GM12878 (cell line): ENCODE measurements around the gene TPGS2. TPM values are rescaled to one million over a fixed set of nuclear protein-coding genes. Genes with fewer than 3 reads are reported as not detected.
"Not testable (repeated sequence)": the region's sequence is repeated elsewhere in the genome, so short reads cannot be mapped to it uniquely, and the experiment has no call there.

Source experiments
- ATAC-seq: fragments of 200-7000 bp; cut with Tn5 transposase; 3 replicates; pipeline ENCODE4 v1.9.1; 2020; ENCODE audit warnings: mild to moderate bottlenecking, moderate library complexity
- BruUV-seq: library from RNA; stranded (reverse); fragments of 400-500 nt; replicated peaks from 2 replicates; lab custom pipeline; 2021; lab: Mats Ljungman, UMichigan
- CTCF ChIA-PET: fragments of 300-600 bp; sonication (Branson Sonifier 250); formaldehyde crosslinking; extraction: SDS; loops from one replicate; lab custom pipeline; 2021; ENCODE audit warnings: inconsistent platforms; lab: Yijun Ruan, JAX
- POLR2A ChIA-PET: fragments of 350-600 bp; formaldehyde crosslinking; extraction: SDS; loops from one replicate; lab custom pipeline; 2021; ENCODE audit warnings: inconsistent platforms; lab: Charles Lee
- RAD21 ChIA-PET: fragments of 300-600 bp; sonication (Branson Sonifier 250); formaldehyde crosslinking; loops from one replicate; lab custom pipeline; 2023; ENCODE audit warnings: antibody characterized with exemption; ENCODE audit not compliant: unreplicated experiment; lab: Charles Lee
- SMC1A ChIA-PET: fragments of 300-600 bp; sonication (Branson Sonifier 250); formaldehyde crosslinking; loops from one replicate; lab custom pipeline; 2023; ENCODE audit not compliant: unreplicated experiment, uncharacterized antibody; lab: Charles Lee
- DNase-seq: peaks from one replicate; pipeline ENCODE4 v3.0.0-alpha.2; 2011; ENCODE audit warnings: low read depth, low spot score
- FAIRE-seq: peaks from 3 replicates; lab custom pipeline; 2011; peaks lifted over from hg19 to GRCh38; lab: Jason Lieb, UNC
- H2AFZ ChIP-seq: 2 replicates; pipeline ENCODE4 v1.6.0; 2011; ENCODE audit warnings: low read depth, low read length, control low read depth; ENCODE audit not compliant: control insufficient read depth
- H3K27ac ChIP-seq: 2 replicates; pipeline ENCODE4 v1.5.1; 2011; ENCODE audit warnings: control low read depth; ENCODE audit not compliant: control insufficient read depth, insufficient read depth
- H3K27me3 ChIP-seq, 2 experiments: replicated peaks in 1 of 2; 2 replicates each; pipeline versions ENCODE4 v1.6.0 to v1.6.1; 2011; ENCODE audit warnings: low read length in 1 of 2; ENCODE audit not compliant: control insufficient read depth in 2 of 2, insufficient read depth in 2 of 2
- H3K36me3 ChIP-seq, 2 experiments: 2 replicates each; pipeline ENCODE4 v1.5.1; 2011; ENCODE audit warnings: low read length in 1 of 2; ENCODE audit not compliant: control insufficient read depth in 2 of 2, insufficient read depth in 2 of 2
- H3K4me1 ChIP-seq: 2 replicates; pipeline ENCODE4 v1.6.1; 2011; ENCODE audit warnings: mild to moderate bottlenecking, low read length, moderate library complexity, mixed read lengths; ENCODE audit not compliant: control insufficient read depth, insufficient read depth
- H3K4me2 ChIP-seq: 2 replicates; pipeline ENCODE4 v1.6.0; 2011; ENCODE audit warnings: control low read depth; ENCODE audit not compliant: control insufficient read depth, insufficient read depth
- H3K4me3 ChIP-seq: fragments of 200-600 bp; sonication (generic); 2 replicates; pipeline ENCODE4 v1.5.1; 2016
- H3K79me2 ChIP-seq: 2 replicates; pipeline ENCODE4 v1.6.0; 2011; ENCODE audit warnings: low read length; ENCODE audit not compliant: control insufficient read depth, insufficient read depth
- H3K9ac ChIP-seq: 2 replicates; pipeline ENCODE4 v1.8.0; 2011; ENCODE audit warnings: low read length, control low read depth, mixed read lengths; ENCODE audit not compliant: control insufficient read depth, insufficient read depth
- H3K9me3 ChIP-seq: replicated peaks from 3 replicates; pipeline ENCODE4 v1.5.1; 2011; ENCODE audit warnings: mild to moderate bottlenecking, low read length; ENCODE audit not compliant: control insufficient read depth, insufficient read depth
- H4K20me1 ChIP-seq: 2 replicates; pipeline ENCODE4 v1.6.0; 2011; ENCODE audit not compliant: control insufficient read depth, insufficient read depth
- ASH2L ChIP-seq: fragments of 300-600, 200-600 bp; sonication (generic); IDR thresholded peaks from 2 replicates; pipeline ENCODE4 v1.6.1; 2017; ENCODE audit warnings: low read depth, mild to moderate bottlenecking, borderline replicate concordance
- EED ChIP-seq: sonication (generic); IDR thresholded peaks from 2 replicates; pipeline ENCODE4 v1.6.1; 2016; ENCODE audit warnings: antibody characterized with exemption, low read depth
- GATAD2B ChIP-seq: fragments of 450-650 bp; conservative IDR thresholded peaks from 2 replicates; pipeline ENCODE4 v1.6.1; 2017; ENCODE audit warnings: low read depth, mild to moderate bottlenecking, moderate library complexity
- NFIC ChIP-seq: IDR thresholded peaks from 2 replicates; pipeline ENCODE4 v1.6.1; 2012; ENCODE audit warnings: low read depth, mild to moderate bottlenecking, inconsistent platforms, low read length, moderate library complexity
- SIN3A ChIP-seq: IDR thresholded peaks from 2 replicates; pipeline ENCODE4 v1.6.1; 2012; ENCODE audit warnings: low read depth, low read length, improper control_type of control experiment
- SMAD1 ChIP-seq: fragments of 450-650 bp; IDR thresholded peaks from 2 replicates; pipeline ENCODE4 v1.6.1; 2018; ENCODE audit warnings: mild to moderate bottlenecking, low read depth; ENCODE audit not compliant: partially characterized antibody
- SMAD5 ChIP-seq: IDR thresholded peaks from 2 replicates; pipeline ENCODE4 v1.6.1; 2016; ENCODE audit warnings: antibody characterized with exemption, low read depth
- SUZ12 ChIP-seq: fragments of 200-600 bp; sonication (generic); IDR thresholded peaks from one replicate; pipeline ENCODE4 v1.6.1; 2018; ENCODE audit warnings: antibody characterized with exemption, mild to moderate bottlenecking; ENCODE audit not compliant: unreplicated experiment
- WGBS: methylation state at CpG from one replicate; pipeline ENCODE4 v1.1.6; 2016; ENCODE audit warnings: low lambda C conversion rate; ENCODE audit not compliant: insufficient replicate concordance, insufficient coverage; ENCODE audit errors: missing lambda C conversion rate; 5-methylcytosine and 5-hydroxymethylcytosine counted together
- in situ Hi-C: fragments of 300-500 bp; cut with MboI; formaldehyde crosslinking; loops from 9 replicates; pipeline ENCODE4 v1.14.3; 2018; ENCODE audit warnings: mixed read lengths
- intact Hi-C: fragments of 100-400 bp; cut with micrococcal nuclease; formaldehyde crosslinking; loops from one replicate; pipeline ENCODE4 v1.14.2; 2022; ENCODE audit not compliant: unreplicated experiment
- polyA plus RNA-seq, 11 experiments: library from polyadenylated mRNA; depleted of rRNA in 4 of 11; unstranded in 6 of 11; stranded (reverse) in 5 of 11; fragments of >200 nt; fragmentation: Nextera tagmentation in 4 of 11; fragmentation: Illumina TruSeq in 1 of 11; extraction: Ambion mirVana in 4 of 11; extraction: Trizol in 1 of 11; gene quantifications; 1 replicate in 1 of 11; 2 replicates in 10 of 11; pipeline versions ENCODE4 v1.2.1 to v1.2.3, GENCODE V29; 2011 to 2016; ENCODE audit warnings: inconsistent platforms in 2 of 11, missing spikeins in 2 of 11, low read depth in 1 of 11
- total RNA-seq, 4 experiments: library from RNA; depleted of rRNA in 3 of 4; stranded (reverse); fragments of >200 nt in 3 of 4; fragmentation: Illumina TruSeq in 1 of 4; extraction: Trizol in 1 of 4; gene quantifications; 2 replicates each; pipeline versions ENCODE4 v1.2.1 to v1.2.3, GENCODE V29; 2013 to 2021
- TF ChIP-seq, protein P1 (sequence below): IDR thresholded peaks from 2 replicates; pipeline ENCODE4 v1.6.1; 2012; ENCODE audit warnings: low read length, inconsistent platforms
- TF ChIP-seq, protein P2 (sequence below): fragments of 450-650 bp; IDR thresholded peaks from 2 replicates; pipeline ENCODE4 v1.6.1; 2016; ENCODE audit warnings: mild to moderate bottlenecking

Gene TPGS2
- total and polyA plus RNA-seq, 10 of the 15 experiments (the other 5 are each of a cell fraction or from before 2014, with no cell fraction given), result 39.8 to 181 (median 88.9) TPM

DNA sequence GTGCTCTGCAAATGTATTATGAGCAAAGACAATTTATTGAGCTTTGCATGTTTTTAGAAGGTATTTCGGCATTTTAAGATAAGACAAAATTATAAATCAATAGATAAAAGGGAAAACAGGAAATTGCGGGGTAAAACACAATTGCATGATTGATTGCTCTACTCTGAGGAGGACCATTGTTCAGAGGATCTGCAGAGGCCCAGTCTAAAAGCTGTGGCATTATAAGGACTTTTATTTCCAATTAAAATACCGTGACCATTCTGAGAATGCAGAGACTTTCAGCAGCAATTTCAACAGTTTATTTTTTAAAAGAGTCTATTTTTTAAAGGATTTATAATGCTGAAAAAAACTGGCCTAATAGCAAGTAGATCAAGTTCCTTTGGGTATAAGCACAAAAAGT lies 62.0 kb downstream of the TPGS2 start (continued):
- TF ChIP-seq SUZ12, result no peak
- TF ChIP-seq GATAD2B, result no peak
- TF ChIP-seq, protein P1, sequence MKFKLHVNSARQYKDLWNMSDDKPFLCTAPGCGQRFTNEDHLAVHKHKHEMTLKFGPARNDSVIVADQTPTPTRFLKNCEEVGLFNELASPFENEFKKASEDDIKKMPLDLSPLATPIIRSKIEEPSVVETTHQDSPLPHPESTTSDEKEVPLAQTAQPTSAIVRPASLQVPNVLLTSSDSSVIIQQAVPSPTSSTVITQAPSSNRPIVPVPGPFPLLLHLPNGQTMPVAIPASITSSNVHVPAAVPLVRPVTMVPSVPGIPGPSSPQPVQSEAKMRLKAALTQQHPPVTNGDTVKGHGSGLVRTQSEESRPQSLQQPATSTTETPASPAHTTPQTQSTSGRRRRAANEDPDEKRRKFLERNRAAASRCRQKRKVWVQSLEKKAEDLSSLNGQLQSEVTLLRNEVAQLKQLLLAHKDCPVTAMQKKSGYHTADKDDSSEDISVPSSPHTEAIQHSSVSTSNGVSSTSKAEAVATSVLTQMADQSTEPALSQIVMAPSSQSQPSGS, result no peak
- no peak for TF ChIP-seq EED

DNA sequence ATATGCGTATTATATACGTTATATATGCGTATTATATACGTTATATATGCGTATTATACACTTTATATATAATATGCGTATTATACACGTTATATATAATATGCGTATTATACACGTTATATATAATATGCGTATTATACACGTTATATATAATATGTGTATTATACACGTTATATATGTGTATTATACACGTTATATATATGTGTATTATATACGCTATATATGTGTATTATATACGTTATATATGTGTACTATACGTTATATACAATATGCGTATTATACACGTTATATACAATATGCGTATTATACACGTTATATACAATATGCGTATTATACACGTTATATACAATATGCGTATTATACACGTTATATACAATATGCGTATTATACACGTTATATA lies 65.8 kb downstream of the TPGS2 start:
- H3K79me2 ChIP-seq, H3K9ac ChIP-seq, RAD21 ChIA-PET, CTCF ChIA-PET, H3K9me3 ChIP-seq, H3K27me3 ChIP-seq, SMC1A ChIA-PET, H3K4me2 ChIP-seq, ATAC-seq, H3K27ac ChIP-seq, H3K4me3 ChIP-seq, H3K4me1 ChIP-seq, H3K36me3 ChIP-seq, FAIRE-seq, BruUV-seq, H2AFZ ChIP-seq, DNase-seq, H4K20me1 ChIP-seq, intact Hi-C loops, in situ Hi-C loops, POLR2A ChIA-PET: not testable (repeated sequence)
- 88% methylated on average over 23 of the region's 26 CpGs for WGBS

DNA sequence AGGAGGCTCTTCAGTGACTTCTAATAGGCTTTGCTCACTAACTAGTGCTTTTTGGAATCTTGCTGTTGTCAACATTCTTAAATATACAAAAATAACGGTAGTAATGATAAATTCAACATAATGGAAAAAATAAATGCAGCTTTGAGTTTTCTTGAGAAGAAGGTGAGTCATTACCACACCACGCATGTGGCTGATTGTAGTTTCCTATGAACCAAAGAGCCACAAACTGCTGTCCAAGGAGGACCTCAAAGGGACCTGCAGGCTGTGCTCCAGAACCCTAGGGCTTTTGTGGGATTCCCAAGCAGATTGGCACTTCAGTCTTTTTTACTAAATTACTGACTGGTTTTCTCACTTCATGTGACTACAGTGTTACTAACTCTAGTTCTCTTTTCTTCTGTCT lies 66.7 kb downstream of the TPGS2 start:
- ChIA-PET RAD21 (no interaction called here), POLR2A (no interaction called here), CTCF (no interaction called here), SMC1A (no interaction called here)
- Histone ChIP-seq H4K20me1 (no peaks in the 10 kb centered on the region), H3K36me3 (no peaks in the 10 kb centered on the region), H3K9me3 (no peaks in the 10 kb centered on the region), H3K27ac (no peak overlapping the region), H3K4me1 (no peaks in the 10 kb centered on the region), H2AFZ (no peak overlapping the region), H3K79me2 (no peaks in the 10 kb centered on the region), H3K27me3 (no peaks in the 10 kb centered on the region), H3K4me3 (no peak overlapping the region), H3K9ac (no peak overlapping the region), H3K4me2 (no peak overlapping the region)
- in situ Hi-C loops (no loop called here), intact Hi-C loops (no loop called here)
- no peak for TF ChIP-seq SMAD1
- TF ChIP-seq SIN3A, result no peak
- TF ChIP-seq ASH2L, result no peak
- TF ChIP-seq, protein P2, sequence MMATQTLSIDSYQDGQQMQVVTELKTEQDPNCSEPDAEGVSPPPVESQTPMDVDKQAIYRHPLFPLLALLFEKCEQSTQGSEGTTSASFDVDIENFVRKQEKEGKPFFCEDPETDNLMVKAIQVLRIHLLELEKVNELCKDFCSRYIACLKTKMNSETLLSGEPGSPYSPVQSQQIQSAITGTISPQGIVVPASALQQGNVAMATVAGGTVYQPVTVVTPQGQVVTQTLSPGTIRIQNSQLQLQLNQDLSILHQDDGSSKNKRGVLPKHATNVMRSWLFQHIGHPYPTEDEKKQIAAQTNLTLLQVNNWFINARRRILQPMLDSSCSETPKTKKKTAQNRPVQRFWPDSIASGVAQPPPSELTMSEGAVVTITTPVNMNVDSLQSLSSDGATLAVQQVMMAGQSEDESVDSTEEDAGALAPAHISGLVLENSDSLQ, result no peak
- TF ChIP-seq SMAD5, result no peak
- TF ChIP-seq NFIC, result no peak
- DNase-seq, result no peak
- BruUV-seq, result no TSS peak
- 0% methylated on average over 2 of the region's 2 CpGs for WGBS
- FAIRE-seq, result no peak
- ATAC-seq, result no peak
